HG03469 (cell line): ENCODE data around the gene TNFRSF4.

Experiments used
- ATAC-seq: cut with Tn5 transposase; IDR thresholded peaks from one replicate; pipeline ENCODE4 v1.9.1; 2021; ENCODE audit warnings: mild to moderate bottlenecking, moderate library complexity, moderate number of reproducible peaks; ENCODE audit not compliant: unreplicated experiment

TNFRSF4 gene

GRCh38 chr1:1245817-1246576, 32.0 kb upstream of the TNFRSF4 start:
- ATAC-seq: no peak

GRCh38 chr1:1245178-1245816, 31.3 kb upstream of the TNFRSF4 start:
- ATAC-seq: no peak

GRCh38 chr1:1244192-1244811, 30.3 kb upstream of the TNFRSF4 start:
- no peak for ATAC-seq

- ATAC-seq: no peak
These were observed 29.8 kb upstream of the TNFRSF4 start for GRCh38 chr1:1243807-1244191.

GRCh38 chr1:1243266-1243660, 29.3 kb upstream of the TNFRSF4 start:
- no peak for ATAC-seq

GRCh38 chr1:1242461-1243265, 28.7 kb upstream of the TNFRSF4 start:
- no peak for ATAC-seq

GRCh38 chr1:1241588-1242219, 27.8 kb upstream of the TNFRSF4 start:
- no peak for ATAC-seq

GRCh38 chr1:1240822-1241587, 27.1 kb upstream of the TNFRSF4 start:
- ATAC-seq: no peak

- ATAC-seq: no peak
These were observed 26.4 kb upstream of the TNFRSF4 start for GRCh38 chr1:1240348-1240732.

GRCh38 chr1:1239614-1240347, 25.8 kb upstream of the TNFRSF4 start:
- ATAC-seq: no peak

- ATAC-seq: no peak
These were observed 25.3 kb upstream of the TNFRSF4 start for GRCh38 chr1:1239227-1239613.

- no peak for ATAC-seq
These were observed 24.8 kb upstream of the TNFRSF4 start for GRCh38 chr1:1238702-1239178.

- ATAC-seq: no peak
These were observed 24.1 kb upstream of the TNFRSF4 start for GRCh38 chr1:1237874-1238701.

GRCh38 chr1:1236945-1237873, 23.3 kb upstream of the TNFRSF4 start:
- ATAC-seq: no peak

GRCh38 chr1:1236176-1236763, 22.3 kb upstream of the TNFRSF4 start:
- ATAC-seq: no peak

GRCh38 chr1:1235016-1235744, 21.2 kb upstream of the TNFRSF4 start:
- no peak for ATAC-seq
